Left lung (tissue), 10 donors: Measurements from ENCODE around the gene TMEM45B. TPM values are rescaled to one million over a fixed set of nuclear protein-coding genes. Genes with fewer than 3 reads are reported as not detected.

Experiments
- ATAC-seq: fragments of 200-7000 bp; cut with Tn5 transposase; one replicate; pipeline ENCODE4 v1.9.1; 2020; ENCODE audit warnings: moderate library complexity
- DNase-seq, 4 donors: peaks; one replicate each; pipeline ENCODE4 v3.0.0-alpha.2; 2013 to 2020
- H3K27ac ChIP-seq, 2 donors: fragments of 200-600 bp; sonication (generic) in 1 of 2; one replicate each; pipeline versions ENCODE4 v1.5.0 to v1.8.0; 2020 to 2021
- H3K27me3 ChIP-seq, 2 donors: fragments of 200-600 bp; sonication (generic) in 1 of 2; one replicate each; pipeline versions ENCODE4 v1.5.0 to v1.8.0; 2020 to 2021
- H3K36me3 ChIP-seq, 2 donors: fragments of 200-600 bp; sonication (generic) in 1 of 2; one replicate each; pipeline versions ENCODE4 v1.5.0 to v1.8.0; 2020 to 2021
- H3K4me1 ChIP-seq, 2 donors: fragments of 200-600 bp; one replicate each; pipeline ENCODE4 v1.8.0; 2021
- H3K4me3 ChIP-seq, 2 donors: fragments of 200-600 bp; sonication (generic) in 1 of 2; one replicate each; pipeline versions ENCODE4 v1.5.0 to v1.8.0; 2020 to 2021; ENCODE audit warnings: mild to moderate bottlenecking in 1 of 2
- H3K9me3 ChIP-seq, 2 donors: fragments of 200-600 bp; sonication (generic) in 1 of 2; one replicate each; pipeline versions ENCODE4 v1.5.0 to v1.8.0; 2020 to 2021
- CTCF ChIP-seq, 2 donors: fragments of 200-600 bp; sonication (generic) in 1 of 2; IDR thresholded peaks; one replicate each; pipeline versions ENCODE4 v1.5.0 to v1.8.0; 2021; ENCODE audit warnings: antibody characterized with exemption in 2 of 2
- intact Hi-C, 2 donors: fragments of 100-400 bp; cut with DNase I; formaldehyde crosslinking; loops; one replicate each; pipeline versions ENCODE4 v1.11.2 to v1.14.2; 2022
- polyA plus RNA-seq, 6 donors: library from polyadenylated mRNA; unstranded; fragments of 120-200 nt; gene quantifications; one replicate each; pipeline ENCODE4 v1.2.1, GENCODE V29; 2013; ENCODE audit not compliant: insufficient read length in 6 of 6
- total RNA-seq, 2 donors: library from RNA; stranded (reverse); fragmentation: NEBNext Ultra II Directional; extraction: Animal tissue kit (Norgen Biotek cat#: 25700); gene quantifications; one replicate each; pipeline ENCODE4 v1.2.1, GENCODE V29; 2021
- donor health status: DM: no; HTN: yes; CAD: no.
- donor health status: DM: no; HTN: no; CAD: no.

Gene TMEM45B
- total and polyA plus RNA-seq, 8 donors: 2.0 to 24.3 (median 2.7) TPM

GRCh38 chr11:129871914-129872313, 56.3 kb downstream of the TMEM45B start:
- intact Hi-C loops: no loop called here
- DNase-seq (no peak), ATAC-seq (no peak)
- Histone ChIP-seq H3K27ac (no peak overlapping the region), H3K27me3 (no peaks in the 10 kb centered on the region), H3K4me3 (no peak overlapping the region), H3K9me3 (no peaks in the 10 kb centered on the region), H3K36me3 (peaks cover 0 to 100% of the 10 kb centered on the region in 2 donors), H3K4me1 (no peaks in the 10 kb centered on the region)
- no peak for TF ChIP-seq CTCF (IDR thresholded peaks at IDR 0.05)

DNA sequence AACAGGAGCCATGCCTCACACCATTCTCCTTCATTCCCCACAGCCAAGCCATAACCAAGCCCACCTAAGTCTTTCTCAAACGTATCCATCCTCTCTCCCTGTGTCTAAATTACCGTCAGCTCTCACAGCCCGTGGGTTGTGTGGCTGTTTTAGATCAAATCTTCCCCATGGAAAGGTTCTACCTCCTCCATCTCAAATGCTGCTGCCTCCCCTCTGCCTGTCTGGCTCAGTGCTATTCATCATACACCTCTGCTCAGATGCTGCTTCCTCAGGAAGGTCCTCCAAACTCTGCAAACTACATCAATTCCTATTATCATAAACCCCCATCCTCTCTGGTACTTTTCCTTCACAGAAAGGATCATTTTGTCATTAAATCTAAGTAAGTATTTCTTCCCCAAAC, 64.7 kb downstream of the TMEM45B start:
- Histone ChIP-seq H3K36me3 (peaks cover 4 to 100% of the 10 kb centered on the region in 2 donors), H3K4me1 (no peaks in the 10 kb centered on the region), H3K4me3 (no peak overlapping the region), H3K27me3 (no peaks in the 10 kb centered on the region), H3K9me3 (no peaks in the 10 kb centered on the region), H3K27ac (no peak overlapping the region)
- DNase-seq: no peak
- no peak for ATAC-seq
- TF ChIP-seq CTCF (IDR thresholded peaks at IDR 0.05): no peak
- intact Hi-C loops: no loop called here

DNA sequence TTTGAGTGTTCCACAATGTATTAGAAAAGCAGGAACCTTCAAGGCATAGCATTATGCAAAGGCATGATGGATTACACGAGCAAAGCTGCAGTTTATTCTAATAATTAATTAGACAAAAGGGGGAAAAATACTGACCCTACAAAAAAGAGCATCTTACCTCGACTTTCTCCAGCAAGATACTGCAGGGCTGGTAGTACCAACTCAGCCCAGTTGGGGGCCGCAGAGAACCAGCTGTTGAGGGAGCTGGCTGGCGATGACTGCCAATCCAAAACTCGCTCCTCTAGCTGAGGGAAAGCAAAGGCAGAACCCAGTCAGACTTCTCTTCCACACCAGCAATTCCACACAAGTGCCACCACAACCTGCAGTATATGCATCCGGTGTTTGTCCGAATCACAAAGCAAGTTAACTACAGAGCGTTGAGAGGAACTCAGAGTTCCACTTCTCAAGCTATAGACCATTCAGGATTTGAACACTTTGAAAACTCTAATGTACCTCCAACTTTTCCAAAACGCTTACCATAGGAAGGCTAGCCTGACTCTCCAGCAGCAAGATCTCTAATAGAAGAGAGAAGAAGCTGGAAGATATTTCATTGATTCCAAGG, 66.0 kb downstream of the TMEM45B start:
- Histone ChIP-seq H3K27ac (no peak overlapping the region), H3K36me3 (peaks cover 4 to 100% of the 10 kb centered on the region in 2 donors), H3K4me3 (no peak overlapping the region), H3K27me3 (no peaks in the 10 kb centered on the region), H3K4me1 (no peaks in the 10 kb centered on the region), H3K9me3 (no peaks in the 10 kb centered on the region)
- TF ChIP-seq CTCF (IDR thresholded peaks at IDR 0.05): peak in 1 of 2 donors; percentile 34
- ATAC-seq (peak; percentile 66), DNase-seq (no peak)
- intact Hi-C loops: no loop called here

GRCh38 chr11:129884581-129884980, 68.9 kb downstream of the TMEM45B start:
- DNase-seq (no peak), ATAC-seq (no peak)
- Histone ChIP-seq H3K36me3 (peaks cover 4 to 100% of the 10 kb centered on the region in 2 donors), H3K27ac (no peak overlapping the region), H3K27me3 (no peaks in the 10 kb centered on the region), H3K9me3 (no peaks in the 10 kb centered on the region), H3K4me3 (no peak overlapping the region), H3K4me1 (no peaks in the 10 kb centered on the region)
- TF ChIP-seq CTCF (IDR thresholded peaks at IDR 0.05): no peak
- intact Hi-C loops: no loop called here

DNA sequence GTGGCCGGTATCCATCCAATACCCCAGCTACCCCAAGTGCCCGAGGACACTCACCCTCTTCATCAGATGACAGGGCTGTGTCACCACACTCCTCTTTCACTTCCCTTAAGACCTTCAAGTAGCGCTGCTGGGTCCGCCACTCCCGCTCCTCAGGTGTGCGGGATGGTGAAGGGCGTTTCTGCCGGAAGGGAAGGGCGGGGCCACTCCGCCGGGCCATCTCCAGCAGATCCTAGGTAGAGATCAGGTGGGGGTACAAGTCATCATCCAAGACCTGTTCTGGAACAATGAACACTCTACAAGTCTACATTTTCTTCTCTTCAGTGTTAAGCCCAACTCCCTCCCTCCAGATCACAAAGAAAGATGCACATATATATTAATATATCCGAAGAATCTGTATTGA, 69.7 kb downstream of the TMEM45B start:
- Histone ChIP-seq H3K27me3 (no peaks in the 10 kb centered on the region), H3K4me1 (no peaks in the 10 kb centered on the region), H3K36me3 (peaks cover 4 to 100% of the 10 kb centered on the region in 2 donors), H3K27ac (no peak overlapping the region), H3K9me3 (no peaks in the 10 kb centered on the region), H3K4me3 (no peak overlapping the region)
- no peak for TF ChIP-seq CTCF (IDR thresholded peaks at IDR 0.05)
- DNase-seq: no peak
- intact Hi-C loops: no loop called here
- no peak for ATAC-seq
